Activated T-cell treated with anti-CD3 and anti-CD28 coated beads for 1 hour (primary cell): ENCODE results near the gene COLGALT1.
"Not testable (repeated sequence)": the region's sequence is repeated elsewhere in the genome, so short reads cannot be mapped to it uniquely, and the experiment has no call there.

Source experiments
- DNase-seq: peaks from one replicate; pipeline ENCODE4 v3.0.0-alpha.2; 2020; ENCODE audit warnings: low read depth

COLGALT1 gene

GRCh38 chr19:17532557-17532956 is 22.9 kb upstream of the COLGALT1 start:
- no peak for DNase-seq

- DNase-seq, result no peak
Measured at GRCh38 chr19:17534767-17535166, 20.7 kb upstream of the COLGALT1 start.

- no peak for DNase-seq
Measured at GRCh38 chr19:17536955-17537354, 18.5 kb upstream of the COLGALT1 start.

GRCh38 chr19:17538684-17539237 is 16.7 kb upstream of the COLGALT1 start:
- no peak for DNase-seq

- peak; percentile 95 for DNase-seq
Measured at GRCh38 chr19:17539238-17540117, 16.0 kb upstream of the COLGALT1 start.

- DNase-seq, result no peak
Measured at GRCh38 chr19:17540174-17540573, 15.3 kb upstream of the COLGALT1 start.

GRCh38 chr19:17541184-17541759 is 14.2 kb upstream of the COLGALT1 start:
- DNase-seq, result no peak

GRCh38 chr19:17542042-17542441 is 13.4 kb upstream of the COLGALT1 start:
- no peak for DNase-seq

- no peak for DNase-seq
Measured at GRCh38 chr19:17542793-17543582, 12.5 kb upstream of the COLGALT1 start.

GRCh38 chr19:17543986-17544385 is 11.5 kb upstream of the COLGALT1 start:
- no peak for DNase-seq

GRCh38 chr19:17544418-17544817 is 11.0 kb upstream of the COLGALT1 start:
- DNase-seq, result no peak

GRCh38 chr19:17548145-17548544 is 7.3 kb upstream of the COLGALT1 start:
- DNase-seq, result no peak

GRCh38 chr19:17549085-17549740 is 6.2 kb upstream of the COLGALT1 start:
- no peak for DNase-seq

GRCh38 chr19:17550076-17550667 is 5.3 kb upstream of the COLGALT1 start:
- DNase-seq, result no peak

GRCh38 chr19:17552735-17553134 is 2.7 kb upstream of the COLGALT1 start:
- DNase-seq, result not testable (repeated sequence)

GRCh38 chr19:17553256-17553655 is 2.2 kb upstream of the COLGALT1 start:
- no peak for DNase-seq

GRCh38 chr19:17554968-17555479 is 425 bp upstream of the COLGALT1 start:
- no peak for DNase-seq

- DNase-seq, result no peak
Measured at GRCh38 chr19:17555929-17556813, 722 bp downstream of the COLGALT1 start.

GRCh38 chr19:17556995-17557394 is 1.5 kb downstream of the COLGALT1 start:
- no peak for DNase-seq

- DNase-seq, result no peak
Measured at GRCh38 chr19:17557466-17557865, 2.0 kb downstream of the COLGALT1 start.
